Measurements from ENCODE around the gene XKR3. TPM values are rescaled to one million over a fixed set of nuclear protein-coding genes. Genes with fewer than 3 reads are reported as not detected.
"Not testable (repeated sequence)": the region's sequence is repeated elsewhere in the genome, so short reads cannot be mapped to it uniquely, and the experiment has no call there.

The XKR3 gene
- total RNA-seq (1 to 10 TPM; 4.1 to 4.9 TPM), polyA plus RNA-seq (ENCODE audit: insufficient read depth, low read depth, low replicate concordance) (12.0 TPM)
- long read RNA-seq, donor 1 = 0 reads
- long read RNA-seq, donor 2 = 0 reads

DNA sequence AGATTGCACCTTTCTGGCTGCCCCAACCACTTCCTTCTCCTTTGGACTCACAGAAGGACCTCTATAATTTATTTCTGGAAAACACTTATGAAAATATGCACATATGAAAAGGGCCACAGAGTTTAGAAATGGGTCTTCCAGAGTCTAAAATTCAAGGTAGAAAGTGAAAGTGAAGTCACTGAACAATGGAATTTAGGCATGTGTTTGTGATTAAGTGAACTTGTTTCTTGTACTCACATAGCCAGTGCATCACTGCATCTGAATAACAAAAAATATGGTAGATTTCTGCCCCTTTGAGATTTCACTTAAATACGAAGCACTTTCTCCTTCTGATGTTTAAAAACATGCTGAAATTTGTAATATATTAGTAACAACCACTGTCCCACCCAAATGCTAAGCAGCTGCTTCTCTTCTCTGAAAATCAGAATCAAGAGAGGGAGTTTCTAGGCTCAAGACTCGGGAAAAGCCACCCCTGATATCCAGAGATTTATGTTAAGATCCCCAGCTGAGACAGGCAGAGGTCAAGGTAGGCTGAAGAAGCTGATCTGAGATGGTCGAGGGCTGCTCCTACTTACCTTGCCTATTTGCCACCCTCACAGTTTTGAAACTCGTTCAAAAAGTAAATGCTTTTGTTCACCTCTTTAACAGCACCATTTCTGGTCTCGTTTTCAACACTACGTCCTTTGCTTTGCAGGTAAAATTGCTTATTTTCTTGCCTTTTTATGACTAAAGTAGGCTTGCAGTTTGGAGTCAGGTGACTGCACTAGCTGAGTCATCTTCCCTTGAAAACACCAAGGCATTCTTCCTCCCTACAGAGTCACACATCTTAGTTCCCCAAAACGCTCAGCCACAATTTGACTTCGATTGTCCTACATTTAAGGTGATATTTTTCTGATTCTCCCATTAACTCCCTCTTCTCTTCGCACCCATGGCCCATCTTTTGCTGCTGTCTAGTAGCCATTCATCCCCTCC is at the start of gene XKR3:
Gene XKR3 (minus strand): TSS at position 696 of the 972 bp plus-strand sequence. CDS start 17,338 bp downstream, outside the sequence.
- Histone ChIP-seq H3K4me1 (no peaks in the 10 kb centered on the region), H3K27ac (no peak within 1 kb of the TSS), H3K4me3 (no peak within 1 kb of the TSS), H3K9me3 (no peaks in the 10 kb centered on the region), H3K36me3 (ENCODE audit: low read depth, missing control alignments) (no peaks in the 10 kb centered on the region), H3K27me3 (no peaks in the 10 kb centered on the region)
- DNase-seq = no peak
- intact Hi-C loops (cut with DNase I; ENCODE audit: low total_unique reads) = no loop called here
- TF ChIP-seq POLR2A (IDR thresholded peaks at IDR 0.05) (no peak), CTCF (IDR thresholded peaks at IDR 0.05) (no peak)
- WGBS, 2 donors = 58 to 67% methylated on average over 9 of the region's 9 CpGs

GRCh38 chr22:16869640-16870039 is 44.4 kb upstream of the XKR3 start:
- H3K36me3 ChIP-seq (ENCODE audit: low read depth, missing control alignments); H3K9me3 ChIP-seq; H3K27ac ChIP-seq; intact Hi-C loops (cut with DNase I; ENCODE audit: low total_unique reads); DNase-seq; H3K4me1 ChIP-seq; H3K27me3 ChIP-seq; H3K4me3 ChIP-seq: not testable (repeated sequence)
- 59 to 71% methylated on average over 5 to 6 of the region's 6 CpGs for WGBS, 2 donors

- Histone ChIP-seq H3K9me3 (no peaks in the 10 kb centered on the region), H3K36me3 (ENCODE audit: low read depth, missing control alignments) (no peaks in the 10 kb centered on the region), H3K27ac (no peak overlapping the region), H3K4me1 (no peaks in the 10 kb centered on the region), H3K27me3 (no peaks in the 10 kb centered on the region), H3K4me3 (no peak overlapping the region)
- WGBS, 2 donors = 71 to 75% methylated on average over 3 of the region's 3 CpGs
- intact Hi-C loops (cut with DNase I; ENCODE audit: low total_unique reads) = no loop called here
- DNase-seq = no peak
- TF ChIP-seq CTCF (IDR thresholded peaks at IDR 0.05) (no peak), POLR2A (IDR thresholded peaks at IDR 0.05) (no peak)
These were observed 41.0 kb upstream of the XKR3 start for GRCh38 chr22:16866167-16866566.

GRCh38 chr22:16856851-16857250 is 31.6 kb upstream of the XKR3 start:
- not testable (repeated sequence) for H3K36me3 ChIP-seq (ENCODE audit: low read depth, missing control alignments)

DNA sequence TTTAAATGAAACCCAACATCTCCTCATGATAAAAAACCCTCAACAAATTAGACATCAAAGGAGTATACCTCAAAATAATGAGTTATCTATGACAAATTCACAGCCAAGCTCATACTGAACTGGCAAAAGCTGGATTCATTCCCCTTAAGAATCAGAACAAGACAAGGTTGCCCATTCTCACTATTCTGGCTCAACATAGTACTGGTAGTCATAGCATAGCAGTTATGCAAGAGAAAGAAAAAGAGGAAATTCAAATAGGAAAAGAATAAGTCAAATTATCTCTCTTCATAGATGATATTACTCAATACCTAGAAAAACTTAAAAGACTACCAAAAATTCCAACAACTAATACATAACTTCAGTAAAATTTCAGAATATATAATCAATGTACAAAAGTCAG is 29.4 kb upstream of the XKR3 start:
- no peak overlapping the region for H3K27ac ChIP-seq
- no peaks in the 10 kb centered on the region for H3K36me3 ChIP-seq (ENCODE audit: low read depth, missing control alignments)

More at GRCh38 chr22:16856851-16857250, 31.6 kb upstream of the XKR3 start:
- H3K27ac ChIP-seq; H3K9me3 ChIP-seq; H3K4me3 ChIP-seq; DNase-seq; H3K4me1 ChIP-seq; intact Hi-C loops (cut with DNase I; ENCODE audit: low total_unique reads); H3K27me3 ChIP-seq: not testable (repeated sequence)
- 54 to 68% methylated on average over 9 of the region's 9 CpGs for WGBS, 2 donors

GRCh38 chr22:16851268-16851996 is 26.2 kb upstream of the XKR3 start:
- H3K4me3 ChIP-seq; H3K36me3 ChIP-seq (ENCODE audit: low read depth, missing control alignments); H3K27me3 ChIP-seq; H3K27ac ChIP-seq; H3K9me3 ChIP-seq; H3K4me1 ChIP-seq; intact Hi-C loops (cut with DNase I; ENCODE audit: low total_unique reads); DNase-seq: not testable (repeated sequence)
- WGBS, 2 donors = 60 to 73% methylated on average over 1 of the region's 1 CpG

More for the DNA sequence above, 29.4 kb upstream of the XKR3 start:
- Histone ChIP-seq H3K4me1 (no peaks in the 10 kb centered on the region), H3K9me3 (no peaks in the 10 kb centered on the region), H3K4me3 (no peak overlapping the region), H3K27me3 (no peaks in the 10 kb centered on the region)
- no peak for DNase-seq
- TF ChIP-seq CTCF (IDR thresholded peaks at IDR 0.05) (no peak), POLR2A (IDR thresholded peaks at IDR 0.05) (no peak)
- intact Hi-C loops (cut with DNase I; ENCODE audit: low total_unique reads) = no loop called here
